A549 (cell line): Measurements from ENCODE around the gene ZNF205. TPM values are rescaled to one million over a fixed set of nuclear protein-coding genes. Genes with fewer than 3 reads are reported as not detected.

Source experiments
- ATAC-seq, 2 experiments: fragments of 200-7000 bp in 1 of 2; fragments of >200 bp in 1 of 2; cut with Nextera tagmentation in 1 of 2; cut with Tn5 transposase in 1 of 2; 3 replicates each; pipeline versions ENCODE4 v1.8.0 to v1.9.1; 2018 to 2020; ENCODE audit warnings: mild to moderate bottlenecking in 1 of 2, moderate library complexity in 1 of 2
- CTCF ChIA-PET: fragments of 300-600 bp; sonication (Branson Sonifier 250); formaldehyde crosslinking; extraction: SDS; loops from one replicate; lab custom pipeline; 2021; ENCODE audit warnings: antibody characterized with exemption, inconsistent platforms; lab: Yijun Ruan, JAX
- POLR2A ChIA-PET: fragments of 350-600 bp; formaldehyde crosslinking; extraction: SDS; loops from one replicate; lab custom pipeline; 2021; ENCODE audit warnings: antibody characterized with exemption, inconsistent platforms; lab: Yijun Ruan, JAX
- DNase-seq, 2 experiments: peaks; one replicate each; pipeline versions ENCODE4 v3.0.0 to v3.0.0-alpha.2; 2011 to 2016; ENCODE audit warnings: low read depth in 1 of 2, low spot score in 1 of 2
- FAIRE-seq: peaks from 2 replicates; lab custom pipeline; 2011; peaks lifted over from hg19 to GRCh38; lab: Jason Lieb, UNC
- H3K27ac ChIP-seq, 2 experiments: fragments of >200 bp; sonication (Bioruptor Twin); formaldehyde crosslinking; 3 replicates each; pipeline ENCODE4 v1.5.1; 2016 to 2017
- H3K4me1 ChIP-seq: fragments of >200 bp; sonication (Bioruptor Twin); formaldehyde crosslinking; 3 replicates; pipeline ENCODE4 v1.6.1; 2016
- H3K4me2 ChIP-seq: fragments of >200 bp; sonication (Bioruptor Twin); formaldehyde crosslinking; 3 replicates; pipeline ENCODE4 v1.6.1; 2016
- H3K4me3 ChIP-seq: fragments of >200 bp; sonication (Bioruptor Twin); formaldehyde crosslinking; 3 replicates; pipeline ENCODE4 v1.5.1; 2016
- H3K9me3 ChIP-seq: fragments of >200 bp; sonication (Bioruptor Twin); formaldehyde crosslinking; 3 replicates; pipeline ENCODE4 v1.6.1; 2016
- CBX2 ChIP-seq: fragments of 200-600 bp; sonication (generic); IDR thresholded peaks from 2 replicates; pipeline ENCODE4 v1.6.1; 2016; ENCODE audit warnings: low read depth, mild to moderate bottlenecking, borderline replicate concordance
- EHF ChIP-seq: fragments of 250-450 bp; sonication (Bioruptor Pico); IDR thresholded peaks from 2 replicates; pipeline ENCODE4 v1.5.0; 2020; ENCODE audit warnings: mild to moderate bottlenecking
- ESRRA ChIP-seq: fragments of 150-350 bp; IDR thresholded peaks from 2 replicates; pipeline ENCODE4 v1.6.1; 2014; ENCODE audit warnings: mild to moderate bottlenecking, low read length, borderline replicate concordance
- GATA3 ChIP-seq: IDR thresholded peaks from 2 replicates; pipeline ENCODE4 v1.6.1; 2012; ENCODE audit warnings: borderline replicate concordance
- JUN ChIP-seq, 2 experiments: fragments of >200 bp; sonication (Bioruptor Twin); formaldehyde crosslinking; IDR thresholded peaks; 2 replicates in 1 of 2; 3 replicates in 1 of 2; pipeline ENCODE4 v1.6.1; 2016 to 2017
- JUNB ChIP-seq: fragments of >200 bp; sonication (Bioruptor Twin); formaldehyde crosslinking; IDR thresholded peaks from 2 replicates; pipeline ENCODE4 v1.6.1; 2016
- MAZ ChIP-seq: fragments of 150-350 bp; IDR thresholded peaks from 2 replicates; pipeline ENCODE4 v1.6.1; 2014; ENCODE audit warnings: antibody characterized with exemption, low read depth, low read length, borderline replicate concordance
- NPAS2 ChIP-seq: fragments of 250-450 bp; sonication (Bioruptor Pico); IDR thresholded peaks from 2 replicates; pipeline ENCODE4 v1.8.0; 2022; ENCODE audit warnings: mild to moderate bottlenecking, moderate library complexity, borderline replicate concordance
- PHF8 ChIP-seq: fragments of 200-600 bp; sonication (generic); IDR thresholded peaks from 2 replicates; pipeline ENCODE4 v1.6.1; 2016; ENCODE audit warnings: low read depth, mild to moderate bottlenecking, antibody characterized with exemption, moderate library complexity, borderline replicate concordance
- RNF2 ChIP-seq: fragments of 200-600 bp; sonication (generic); IDR thresholded peaks from 2 replicates; pipeline ENCODE4 v1.6.1; 2016; ENCODE audit warnings: low read depth, mild to moderate bottlenecking, antibody characterized with exemption, moderate library complexity, borderline replicate concordance
- SREBF2 ChIP-seq: fragments of 450-650 bp; IDR thresholded peaks from 2 replicates; pipeline ENCODE4 v1.6.1; 2014; ENCODE audit warnings: mild to moderate bottlenecking, moderate library complexity
- TFCP2L1 ChIP-seq: fragments of 250-450 bp; sonication (Bioruptor Pico); IDR thresholded peaks from 2 replicates; pipeline ENCODE4 v1.5.0; 2021; ENCODE audit warnings: mild to moderate bottlenecking
- ZFP36 ChIP-seq: fragments of 450-650 bp; IDR thresholded peaks from 2 replicates; pipeline ENCODE4 v1.6.1; 2014; ENCODE audit warnings: borderline replicate concordance; ENCODE audit not compliant: partially characterized antibody
- ZNF302 ChIP-seq: fragments of 250-450 bp; sonication (Bioruptor Pico); IDR thresholded peaks from 2 replicates; pipeline ENCODE4 v1.9.0; 2021; ENCODE audit warnings: inconsistent platforms, mild to moderate bottlenecking, moderate library complexity
- WGBS: methylation state at CpG from one replicate; pipeline ENCODE4 v1.1.6; 2017; ENCODE audit errors: missing lambda C conversion rate; 5-methylcytosine and 5-hydroxymethylcytosine counted together
- polyA plus RNA-seq, 4 experiments: library from polyadenylated mRNA; depleted of rRNA in 3 of 4; stranded (reverse); fragments of >200 nt; fragmentation: RNase III in 1 of 4; extraction: RNeasy Plus Mini Kit Qiagen cat#74134 plus additional on column Dnase treatment in 1 of 4; gene quantifications; 2 replicates in 3 of 4; 3 replicates in 1 of 4; pipeline ENCODE4 v1.2.3, GENCODE V29; 2011 to 2017
- TF ChIP-seq, protein P1 (sequence below): fragments of 150-350 bp; IDR thresholded peaks from 2 replicates; pipeline ENCODE4 v1.6.1; 2014; ENCODE audit warnings: low read depth, mild to moderate bottlenecking, low read length
- TF ChIP-seq, protein P2 (sequence below): fragments of >200 bp; sonication (Bioruptor Twin); formaldehyde crosslinking; IDR thresholded peaks from 3 replicates; pipeline ENCODE4 v1.5.1; 2016
- TF ChIP-seq, protein P3 (sequence below): fragments of 200-600 bp; sonication (generic); IDR thresholded peaks from 2 replicates; pipeline ENCODE4 v1.6.1; 2016; ENCODE audit warnings: antibody characterized with exemption, mild to moderate bottlenecking, moderate library complexity
- TF ChIP-seq, protein P4 (sequence below): IDR thresholded peaks from 2 replicates; pipeline ENCODE4 v1.6.1; 2012
- TF ChIP-seq, protein P5 (sequence below): fragments of >200 bp; sonication (Bioruptor Twin); formaldehyde crosslinking; IDR thresholded peaks from 3 replicates; pipeline ENCODE4 v1.6.1; 2016
- TF ChIP-seq, protein P6 (sequence below): IDR thresholded peaks from 2 replicates; pipeline ENCODE4 v1.6.1; 2012; ENCODE audit warnings: low read depth, borderline replicate concordance

ZNF205 gene
- polyA plus RNA-seq, 2 of the 4 experiments (the other 2 are of a cell fraction): 4.3 to 9.6 TPM

DNA sequence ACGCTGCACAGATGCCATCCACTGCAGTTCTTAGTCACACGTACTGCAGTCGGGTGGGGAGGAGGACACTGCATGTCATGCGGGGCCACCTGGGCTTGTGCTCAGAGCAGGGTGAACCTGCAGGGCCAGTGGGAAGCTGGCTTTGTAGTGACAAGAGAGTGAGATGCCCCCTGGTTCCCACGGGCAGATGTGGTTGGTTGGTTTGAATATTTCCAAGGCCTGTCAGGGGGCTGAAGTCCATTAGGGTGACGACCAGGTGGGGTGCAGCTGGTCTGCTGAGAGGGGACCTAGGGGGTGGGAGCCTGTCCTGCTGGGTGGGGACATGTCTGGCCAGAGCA, 36.8 kb downstream of the ZNF205 start:
- Histone ChIP-seq H3K4me1 (peaks cover 7% of the 10 kb centered on the region), H3K9me3 (no peaks in the 10 kb centered on the region)
- WGBS: 85% methylated on average over 6 of the region's 6 CpGs
- TF ChIP-seq SREBF2 (no peak), GATA3 (no peak), TFCP2L1 (CRISPR knock-in tag) (no peak), ZNF302 (CRISPR knock-in tag) (no peak), JUNB (no peak)
- TF ChIP-seq, protein P1, sequence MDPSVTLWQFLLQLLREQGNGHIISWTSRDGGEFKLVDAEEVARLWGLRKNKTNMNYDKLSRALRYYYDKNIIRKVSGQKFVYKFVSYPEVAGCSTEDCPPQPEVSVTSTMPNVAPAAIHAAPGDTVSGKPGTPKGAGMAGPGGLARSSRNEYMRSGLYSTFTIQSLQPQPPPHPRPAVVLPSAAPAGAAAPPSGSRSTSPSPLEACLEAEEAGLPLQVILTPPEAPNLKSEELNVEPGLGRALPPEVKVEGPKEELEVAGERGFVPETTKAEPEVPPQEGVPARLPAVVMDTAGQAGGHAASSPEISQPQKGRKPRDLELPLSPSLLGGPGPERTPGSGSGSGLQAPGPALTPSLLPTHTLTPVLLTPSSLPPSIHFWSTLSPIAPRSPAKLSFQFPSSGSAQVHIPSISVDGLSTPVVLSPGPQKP: no peak
- TF ChIP-seq, protein P2, sequence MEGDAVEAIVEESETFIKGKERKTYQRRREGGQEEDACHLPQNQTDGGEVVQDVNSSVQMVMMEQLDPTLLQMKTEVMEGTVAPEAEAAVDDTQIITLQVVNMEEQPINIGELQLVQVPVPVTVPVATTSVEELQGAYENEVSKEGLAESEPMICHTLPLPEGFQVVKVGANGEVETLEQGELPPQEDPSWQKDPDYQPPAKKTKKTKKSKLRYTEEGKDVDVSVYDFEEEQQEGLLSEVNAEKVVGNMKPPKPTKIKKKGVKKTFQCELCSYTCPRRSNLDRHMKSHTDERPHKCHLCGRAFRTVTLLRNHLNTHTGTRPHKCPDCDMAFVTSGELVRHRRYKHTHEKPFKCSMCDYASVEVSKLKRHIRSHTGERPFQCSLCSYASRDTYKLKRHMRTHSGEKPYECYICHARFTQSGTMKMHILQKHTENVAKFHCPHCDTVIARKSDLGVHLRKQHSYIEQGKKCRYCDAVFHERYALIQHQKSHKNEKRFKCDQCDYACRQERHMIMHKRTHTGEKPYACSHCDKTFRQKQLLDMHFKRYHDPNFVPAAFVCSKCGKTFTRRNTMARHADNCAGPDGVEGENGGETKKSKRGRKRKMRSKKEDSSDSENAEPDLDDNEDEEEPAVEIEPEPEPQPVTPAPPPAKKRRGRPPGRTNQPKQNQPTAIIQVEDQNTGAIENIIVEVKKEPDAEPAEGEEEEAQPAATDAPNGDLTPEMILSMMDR: no peak
- TF ChIP-seq, protein P3, sequence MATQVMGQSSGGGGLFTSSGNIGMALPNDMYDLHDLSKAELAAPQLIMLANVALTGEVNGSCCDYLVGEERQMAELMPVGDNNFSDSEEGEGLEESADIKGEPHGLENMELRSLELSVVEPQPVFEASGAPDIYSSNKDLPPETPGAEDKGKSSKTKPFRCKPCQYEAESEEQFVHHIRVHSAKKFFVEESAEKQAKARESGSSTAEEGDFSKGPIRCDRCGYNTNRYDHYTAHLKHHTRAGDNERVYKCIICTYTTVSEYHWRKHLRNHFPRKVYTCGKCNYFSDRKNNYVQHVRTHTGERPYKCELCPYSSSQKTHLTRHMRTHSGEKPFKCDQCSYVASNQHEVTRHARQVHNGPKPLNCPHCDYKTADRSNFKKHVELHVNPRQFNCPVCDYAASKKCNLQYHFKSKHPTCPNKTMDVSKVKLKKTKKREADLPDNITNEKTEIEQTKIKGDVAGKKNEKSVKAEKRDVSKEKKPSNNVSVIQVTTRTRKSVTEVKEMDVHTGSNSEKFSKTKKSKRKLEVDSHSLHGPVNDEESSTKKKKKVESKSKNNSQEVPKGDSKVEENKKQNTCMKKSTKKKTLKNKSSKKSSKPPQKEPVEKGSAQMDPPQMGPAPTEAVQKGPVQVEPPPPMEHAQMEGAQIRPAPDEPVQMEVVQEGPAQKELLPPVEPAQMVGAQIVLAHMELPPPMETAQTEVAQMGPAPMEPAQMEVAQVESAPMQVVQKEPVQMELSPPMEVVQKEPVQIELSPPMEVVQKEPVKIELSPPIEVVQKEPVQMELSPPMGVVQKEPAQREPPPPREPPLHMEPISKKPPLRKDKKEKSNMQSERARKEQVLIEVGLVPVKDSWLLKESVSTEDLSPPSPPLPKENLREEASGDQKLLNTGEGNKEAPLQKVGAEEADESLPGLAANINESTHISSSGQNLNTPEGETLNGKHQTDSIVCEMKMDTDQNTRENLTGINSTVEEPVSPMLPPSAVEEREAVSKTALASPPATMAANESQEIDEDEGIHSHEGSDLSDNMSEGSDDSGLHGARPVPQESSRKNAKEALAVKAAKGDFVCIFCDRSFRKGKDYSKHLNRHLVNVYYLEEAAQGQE: no peak
- TF ChIP-seq, all 56 proteins: peak for 0
- FAIRE-seq (no peak), DNase-seq (no peak), ATAC-seq (no peak)
- Histone ChIP-seq H3K4me3 (peak overlapping the region; percentile 76), H3K27ac (peak overlapping the region; percentile 95 to 97), H3K4me2 (peak overlapping the region; percentile 91)
- CTCF ChIA-PET: interaction anchor here (0.6 to 11.2 kb wide), 16 partner anchors 12 to 152 kb away, joined by 3 to 158 read pairs (median 4); partner anchors contain the start of genes HCFC1R1, THOC6 and ZNF213
- POLR2A ChIA-PET: interaction anchor here (1.8 to 4.1 kb wide), 4 partner anchors 11 to 23 kb away, joined by 10 to 64 read pairs (median 28); partner anchors contain the start of gene ZNF213

DNA sequence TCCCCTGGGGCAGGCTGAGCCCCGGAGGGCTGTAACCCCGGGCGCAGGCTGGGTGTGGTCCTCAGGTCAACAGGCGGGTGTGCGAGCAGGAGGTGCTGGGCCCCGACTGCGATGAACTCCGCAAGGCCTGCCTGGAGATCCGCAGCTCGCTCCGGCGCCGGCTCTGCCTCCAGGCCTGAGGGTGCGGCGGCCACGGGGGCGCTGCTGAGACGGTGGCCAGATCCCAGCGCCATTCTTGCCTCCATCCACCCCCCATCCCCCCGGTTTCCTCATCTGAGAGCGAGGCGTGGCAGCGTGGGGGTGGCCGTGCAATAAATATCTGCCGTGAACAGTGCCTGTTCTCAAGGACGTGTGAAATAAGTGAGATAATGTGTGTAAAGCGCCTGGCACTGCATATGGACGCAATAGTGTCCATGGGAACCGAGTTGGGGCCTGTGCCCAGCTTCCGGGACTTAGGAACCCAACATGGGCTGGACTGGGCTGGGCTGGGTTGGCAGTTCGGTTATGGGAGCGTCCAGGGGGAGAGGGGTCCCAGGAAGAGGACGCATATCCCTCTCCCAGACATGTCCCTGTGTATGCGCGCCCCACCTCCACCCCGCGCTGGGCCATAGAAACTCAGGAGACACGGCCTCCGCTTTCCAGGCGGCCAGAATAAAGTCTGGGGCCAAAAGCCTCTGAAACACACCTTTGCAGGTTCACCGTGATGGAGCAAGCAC, 37.4 kb downstream of the ZNF205 start:
- DNase-seq (peak; percentile 78 to 83), FAIRE-seq (no peak), ATAC-seq (peak; percentile 48 to 66)
- Histone ChIP-seq H3K4me3 (peak overlapping the region; percentile 76), H3K4me1 (peaks cover 7% of the 10 kb centered on the region), H3K9me3 (no peaks in the 10 kb centered on the region), H3K4me2 (peak overlapping the region; percentile 91), H3K27ac (peak overlapping the region; percentile 95 to 97)
- CTCF ChIA-PET: interaction anchor here (0.6 to 11.2 kb wide), 21 partner anchors 12 to 356 kb away, joined by 3 to 158 read pairs (median 4); partner anchors contain the start of genes HCFC1R1, THOC6 and ZNF213
- POLR2A ChIA-PET: interaction anchor here (0.6 to 4.1 kb wide), 9 partner anchors 10 to 373 kb away, joined by 3 to 64 read pairs (median 4); partner anchors contain the start of genes ELOB, TNFRSF12A and ZNF213
- 2% methylated on average over 25 of the region's 41 CpGs for WGBS
- TF ChIP-seq, protein P4, sequence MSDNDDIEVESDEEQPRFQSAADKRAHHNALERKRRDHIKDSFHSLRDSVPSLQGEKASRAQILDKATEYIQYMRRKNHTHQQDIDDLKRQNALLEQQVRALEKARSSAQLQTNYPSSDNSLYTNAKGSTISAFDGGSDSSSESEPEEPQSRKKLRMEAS: peak; percentile 80
- TF ChIP-seq MAZ (no peak), EHF (0 out of 2 replicates have a peak, but pooled peaks have one; percentile 25), NPAS2 (CRISPR knock-in tag) (no peak), ZFP36 (no peak), JUN (IDR thresholded peaks at IDR 0.05) (peak in 1 of 2 experiments; percentile 10; a peak in 1 of 5 replicates), TFCP2L1 (CRISPR knock-in tag) (no peak), RNF2 (peak; percentile 95; the same call in 1 of the 2 replicates), ESRRA (no peak), CBX2 (no peak), PHF8 (peak; percentile 27; the same call in 1 of the 2 replicates)
- TF ChIP-seq, protein P2: peak; percentile 50
- TF ChIP-seq, protein P5, sequence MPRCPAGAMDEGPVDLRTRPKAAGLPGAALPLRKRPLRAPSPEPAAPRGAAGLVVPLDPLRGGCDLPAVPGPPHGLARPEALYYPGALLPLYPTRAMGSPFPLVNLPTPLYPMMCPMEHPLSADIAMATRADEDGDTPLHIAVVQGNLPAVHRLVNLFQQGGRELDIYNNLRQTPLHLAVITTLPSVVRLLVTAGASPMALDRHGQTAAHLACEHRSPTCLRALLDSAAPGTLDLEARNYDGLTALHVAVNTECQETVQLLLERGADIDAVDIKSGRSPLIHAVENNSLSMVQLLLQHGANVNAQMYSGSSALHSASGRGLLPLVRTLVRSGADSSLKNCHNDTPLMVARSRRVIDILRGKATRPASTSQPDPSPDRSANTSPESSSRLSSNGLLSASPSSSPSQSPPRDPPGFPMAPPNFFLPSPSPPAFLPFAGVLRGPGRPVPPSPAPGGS: 0 out of 3 replicates have a peak, but pooled peaks have one; percentile 22
- TF ChIP-seq, protein P6, sequence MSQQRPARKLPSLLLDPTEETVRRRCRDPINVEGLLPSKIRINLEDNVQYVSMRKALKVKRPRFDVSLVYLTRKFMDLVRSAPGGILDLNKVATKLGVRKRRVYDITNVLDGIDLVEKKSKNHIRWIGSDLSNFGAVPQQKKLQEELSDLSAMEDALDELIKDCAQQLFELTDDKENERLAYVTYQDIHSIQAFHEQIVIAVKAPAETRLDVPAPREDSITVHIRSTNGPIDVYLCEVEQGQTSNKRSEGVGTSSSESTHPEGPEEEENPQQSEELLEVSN: 0 out of 2 replicates have a peak, but pooled peaks have one; percentile 44
